ENCODE results near the gene SLC22A23. TPM values are rescaled to one million over a fixed set of nuclear protein-coding genes. Genes with fewer than 3 reads are reported as not detected.

SLC22A23 gene
- total and polyA plus RNA-seq, 2 experiments from 2014 or later: 2.4 to 7.3 TPM

DNA sequence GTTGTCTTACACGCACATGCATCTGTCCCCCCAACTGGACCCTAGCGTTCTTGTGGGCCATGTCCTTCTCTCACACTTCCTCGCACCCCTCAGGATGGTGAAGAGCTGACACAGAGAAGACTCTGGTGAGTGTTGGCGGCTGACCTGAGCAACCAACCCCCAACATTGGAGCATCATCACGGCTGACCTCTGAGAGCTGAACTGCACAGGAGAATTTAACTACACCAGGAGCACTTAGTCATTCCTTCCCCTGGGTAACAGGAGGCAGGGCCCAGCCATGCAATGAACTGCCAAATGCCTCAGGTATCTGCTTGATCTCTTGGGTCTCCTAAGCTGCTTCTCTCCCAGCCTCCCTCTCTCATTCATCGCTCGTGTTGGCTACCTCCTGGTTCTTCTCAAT, 109.6 kb downstream of the SLC22A23 start:
- Histone ChIP-seq H3K36me3 (ENCODE audit: low read depth) (no peaks in the 10 kb centered on the region), H3K4me1 (ENCODE audit: insufficient read depth) (peaks cover under 1% of the 10 kb centered on the region; the same call in 1 of the 2 replicates), H2AFZ (no peak overlapping the region), H3K27ac (no peak overlapping the region), H3K79me2 (ENCODE audit: insufficient read depth) (peaks cover 11% of the 10 kb centered on the region; the same call in 1 of the 2 replicates), H3K4me3 (no peak overlapping the region), H3F3A (ENCODE audit: insufficient read depth) (peaks cover under 1% of the 10 kb centered on the region; the same call in 1 of the 2 replicates), H3K27me3 (replicated peaks; ENCODE audit: insufficient read depth) (no peaks in the 10 kb centered on the region), H3K9ac (no peak overlapping the region), H4K20me1 (ENCODE audit: insufficient read depth) (no peaks in the 10 kb centered on the region), H3K9me2 (ENCODE audit: insufficient read depth) (no peaks in the 10 kb centered on the region), H3K9me3 (ENCODE audit: low read depth) (no peaks in the 10 kb centered on the region), H3K4me2 (ENCODE audit: unreplicated experiment) (no peak overlapping the region)
- DNase-seq: no peak
- WGBS, 2 experiments (ENCODE audit: low coverage in 1 of 2, low lambda C conversion rate in 2 of 2, missing lambda C conversion rate in 2 of 2): 94 to 99% methylated on average over 7 of the region's 7 CpGs
- TF ChIP-seq EZH2 (IDR thresholded peaks at IDR 0.05; ENCODE audit: insufficient read depth, poor library complexity, severe bottlenecking) (no peak), EZH2phosphoT487 (IDR thresholded peaks at IDR 0.05; ENCODE audit: insufficient read depth, low read depth) (no peak)
- in situ Hi-C loops (cut with MboI): no loop called here

DNA sequence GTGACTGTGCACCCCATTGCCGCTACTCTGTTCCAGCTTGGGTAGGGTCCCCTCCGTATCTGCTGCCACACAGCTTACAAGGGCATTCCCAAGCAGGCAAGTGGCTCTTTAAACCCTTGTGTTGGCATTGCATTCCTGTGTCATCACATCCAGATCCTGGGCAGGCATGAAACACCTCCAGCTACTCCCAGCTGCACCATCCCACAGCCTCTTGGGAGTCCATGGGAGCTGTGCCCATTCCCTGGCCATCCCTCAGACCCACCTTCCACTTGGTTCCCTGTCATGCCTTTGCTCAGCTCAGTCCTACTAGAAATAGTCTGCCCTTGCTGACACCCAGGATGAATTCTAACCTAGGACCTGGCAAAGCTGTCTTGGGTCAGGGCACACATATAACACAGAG, 110.4 kb downstream of the SLC22A23 start:
- H3K27ac ChIP-seq: no peak overlapping the region
- DNase-seq: no peak
- H3K9ac ChIP-seq: no peak overlapping the region
- H3K79me2 ChIP-seq (ENCODE audit: insufficient read depth): peaks cover 12% of the 10 kb centered on the region; the same call in 1 of the 2 replicates
- WGBS, 2 experiments (ENCODE audit: low coverage in 1 of 2, low lambda C conversion rate in 2 of 2, missing lambda C conversion rate in 2 of 2): 98 to 100% methylated on average over 2 of the region's 2 CpGs
- H3K9me3 ChIP-seq (ENCODE audit: low read depth): no peaks in the 10 kb centered on the region
- no peak overlapping the region for H3K4me3 ChIP-seq
- no peak overlapping the region for H2AFZ ChIP-seq
- H3K36me3 ChIP-seq (ENCODE audit: low read depth): no peaks in the 10 kb centered on the region
- no peak for TF ChIP-seq EZH2 (IDR thresholded peaks at IDR 0.05; ENCODE audit: insufficient read depth, poor library complexity, severe bottlenecking)
- TF ChIP-seq EZH2phosphoT487 (IDR thresholded peaks at IDR 0.05; ENCODE audit: insufficient read depth, low read depth): no peak
- no peak overlapping the region for H3K4me2 ChIP-seq (ENCODE audit: unreplicated experiment)
- no peaks in the 10 kb centered on the region for H3K27me3 ChIP-seq (replicated peaks; ENCODE audit: insufficient read depth)
- H4K20me1 ChIP-seq (ENCODE audit: insufficient read depth): no peaks in the 10 kb centered on the region
- H3K4me1 ChIP-seq (ENCODE audit: insufficient read depth): peaks cover 7% of the 10 kb centered on the region
- no peaks in the 10 kb centered on the region for H3K9me2 ChIP-seq (ENCODE audit: insufficient read depth)
- peaks cover 7% of the 10 kb centered on the region for H3F3A ChIP-seq (ENCODE audit: insufficient read depth)
- in situ Hi-C loops (cut with MboI): no loop called here

DNA sequence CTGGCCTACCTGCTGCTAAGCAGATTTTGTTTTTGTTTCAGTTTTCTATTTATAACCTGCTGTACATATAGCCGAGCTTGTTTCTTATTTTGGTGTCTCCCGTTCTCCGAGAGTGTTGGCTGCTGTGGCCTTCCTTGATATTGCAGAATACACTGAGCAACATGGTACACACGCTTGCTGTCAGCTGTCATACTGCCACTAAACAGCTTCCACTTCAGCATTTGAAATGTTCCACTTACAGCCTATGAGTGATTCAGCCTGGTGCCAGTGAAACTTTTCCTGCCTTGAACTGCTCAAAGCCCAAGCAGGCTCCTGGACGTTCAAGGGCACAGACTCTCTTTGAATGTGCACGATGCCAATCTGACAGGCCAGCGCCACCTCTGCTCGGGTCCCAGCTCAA, 111.0 kb downstream of the SLC22A23 start:
- Histone ChIP-seq H3K9me3 (ENCODE audit: low read depth) (no peaks in the 10 kb centered on the region), H3K4me2 (ENCODE audit: unreplicated experiment) (no peak overlapping the region), H3K27ac (no peak overlapping the region), H4K20me1 (ENCODE audit: insufficient read depth) (no peaks in the 10 kb centered on the region), H3K27me3 (replicated peaks; ENCODE audit: insufficient read depth) (no peaks in the 10 kb centered on the region), H3F3A (ENCODE audit: insufficient read depth) (peaks cover 12% of the 10 kb centered on the region), H3K4me3 (no peak overlapping the region), H3K4me1 (ENCODE audit: insufficient read depth) (peaks cover 13% of the 10 kb centered on the region), H3K9ac (no peak overlapping the region), H2AFZ (no peak overlapping the region), H3K79me2 (ENCODE audit: insufficient read depth) (peaks cover 12% of the 10 kb centered on the region; the same call in 1 of the 2 replicates), H3K9me2 (ENCODE audit: insufficient read depth) (no peaks in the 10 kb centered on the region), H3K36me3 (ENCODE audit: low read depth) (no peaks in the 10 kb centered on the region)
- WGBS, 2 experiments (ENCODE audit: low coverage in 1 of 2, low lambda C conversion rate in 2 of 2, missing lambda C conversion rate in 2 of 2): 83 to 85% methylated on average over 8 of the region's 8 CpGs
- TF ChIP-seq EZH2 (IDR thresholded peaks at IDR 0.05; ENCODE audit: insufficient read depth, poor library complexity, severe bottlenecking) (no peak), EZH2phosphoT487 (IDR thresholded peaks at IDR 0.05; ENCODE audit: insufficient read depth, low read depth) (no peak)
- DNase-seq: no peak
- in situ Hi-C loops (cut with MboI): no loop called here

DNA sequence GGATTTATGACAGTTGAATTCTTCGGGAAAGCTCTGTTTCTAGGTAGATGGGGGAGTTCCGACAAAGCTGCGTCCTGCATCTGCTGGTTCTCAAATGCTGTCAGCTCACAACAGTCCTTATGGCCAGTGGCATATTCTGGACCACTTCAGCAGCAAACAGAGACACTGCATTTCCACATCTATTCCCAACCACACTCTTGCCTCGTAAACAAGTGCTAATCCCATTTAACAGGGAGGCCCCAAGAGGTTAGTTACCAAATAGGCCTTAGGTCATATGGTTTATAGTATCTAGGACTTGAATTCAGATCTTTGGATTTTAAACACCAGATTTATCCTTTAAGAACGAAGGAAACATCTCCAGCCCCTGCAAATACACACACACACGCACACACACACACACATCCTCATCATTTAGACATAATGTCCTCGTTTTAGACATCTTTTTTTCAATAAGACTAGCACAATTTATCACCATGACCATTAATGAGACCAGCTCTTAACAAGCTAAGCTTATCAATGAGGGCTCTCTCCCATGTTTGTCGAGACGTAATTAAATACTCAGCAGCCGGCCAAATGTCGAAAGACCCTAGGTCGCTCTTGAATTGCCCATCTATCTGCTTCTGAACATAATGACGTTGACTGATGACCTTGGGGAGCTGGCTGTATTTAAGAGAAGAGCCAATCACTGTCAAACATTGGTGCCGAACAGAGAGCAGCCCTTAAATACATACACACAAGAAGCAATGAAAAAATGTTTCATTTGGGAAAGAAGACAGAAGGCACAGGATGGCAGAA, 113.6 kb downstream of the SLC22A23 start:
- in situ Hi-C loops (cut with MboI): no loop called here
- 94 to 95% methylated on average over 14 of the region's 14 CpGs for WGBS, 2 experiments (ENCODE audit: low coverage in 1 of 2, low lambda C conversion rate in 2 of 2, missing lambda C conversion rate in 2 of 2)
- H3K9me2 ChIP-seq (ENCODE audit: insufficient read depth): no peaks in the 10 kb centered on the region

More for the DNA sequence above, 113.6 kb downstream of the SLC22A23 start:
- Histone ChIP-seq H2AFZ (no peak overlapping the region), H3K9ac (no peak overlapping the region), H3K4me1 (ENCODE audit: insufficient read depth) (peaks cover 38% of the 10 kb centered on the region), H3K27ac (no peak overlapping the region), H3K79me2 (ENCODE audit: insufficient read depth) (peaks cover 12% of the 10 kb centered on the region; the same call in 1 of the 2 replicates), H3F3A (ENCODE audit: insufficient read depth) (peaks cover 29% of the 10 kb centered on the region), H4K20me1 (ENCODE audit: insufficient read depth) (no peaks in the 10 kb centered on the region), H3K4me2 (ENCODE audit: unreplicated experiment) (no peak overlapping the region), H3K27me3 (replicated peaks; ENCODE audit: insufficient read depth) (no peaks in the 10 kb centered on the region), H3K36me3 (ENCODE audit: low read depth) (no peaks in the 10 kb centered on the region), H3K4me3 (no peak overlapping the region), H3K9me3 (ENCODE audit: low read depth) (no peaks in the 10 kb centered on the region)
- DNase-seq: no peak
- TF ChIP-seq EZH2 (IDR thresholded peaks at IDR 0.05; ENCODE audit: insufficient read depth, poor library complexity, severe bottlenecking) (no peak), EZH2phosphoT487 (IDR thresholded peaks at IDR 0.05; ENCODE audit: insufficient read depth, low read depth) (no peak)
